Measurements from ENCODE around the gene TMTC3.

TMTC3 gene

DNA sequence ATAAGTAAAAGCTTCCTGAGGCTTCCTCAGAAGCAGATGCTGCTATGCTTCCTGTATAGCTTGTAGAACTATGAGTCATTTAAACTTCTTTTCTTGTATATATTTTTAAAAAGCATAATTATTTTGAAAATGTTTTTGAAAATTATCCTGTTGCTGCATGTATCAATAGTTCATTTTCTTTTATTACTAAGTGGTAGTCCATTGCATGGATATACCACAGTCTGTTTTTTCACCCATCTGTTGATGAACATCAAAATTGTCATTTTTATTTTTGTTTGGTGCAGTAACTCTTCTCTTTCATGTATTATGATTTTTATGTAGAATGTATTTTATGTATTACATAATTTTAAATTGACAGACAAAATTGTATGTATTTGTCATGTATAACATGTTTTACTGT lies 81.4 kb downstream of the TMTC3 start:
- H3K4me3 ChIP-seq (ENCODE audit: extremely low read depth, insufficient read depth, low read length, poor library complexity, severe bottlenecking): no peak overlapping the region
- H3K4me1 ChIP-seq (ENCODE audit: control insufficient read depth, insufficient read depth, low read length, poor library complexity, severe bottlenecking): no peaks in the 10 kb centered on the region
- no peak overlapping the region for H3K27ac ChIP-seq (ENCODE audit: low read depth, low read length, severe bottlenecking)
- H3K36me3 ChIP-seq (ENCODE audit: control insufficient read depth, insufficient read depth, low read length): no peaks in the 10 kb centered on the region
- H3K9me3 ChIP-seq (ENCODE audit: control insufficient read depth, low read length): no peaks in the 10 kb centered on the region

DNA sequence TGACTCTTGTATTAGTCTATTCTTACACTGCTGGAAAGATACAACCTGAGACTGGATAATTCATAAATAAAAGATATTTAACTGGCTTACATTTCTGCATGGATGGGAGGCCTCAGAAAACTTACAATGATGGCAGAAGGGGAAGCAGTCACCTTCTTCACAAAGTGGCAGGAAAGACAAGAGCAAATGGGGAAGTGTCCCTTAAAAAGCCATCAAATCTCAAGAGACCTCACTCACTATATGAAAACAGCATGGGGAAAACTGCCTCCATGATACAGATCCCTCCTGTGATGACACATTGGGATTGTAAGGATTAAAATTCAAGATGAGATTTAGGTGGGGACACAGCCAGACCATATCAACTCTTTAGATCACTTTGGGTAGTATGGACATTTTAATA lies 83.7 kb downstream of the TMTC3 start:
- H3K4me3 ChIP-seq (ENCODE audit: extremely low read depth, insufficient read depth, low read length, poor library complexity, severe bottlenecking): no peak overlapping the region
- no peaks in the 10 kb centered on the region for H3K36me3 ChIP-seq (ENCODE audit: control insufficient read depth, insufficient read depth, low read length)
- no peak overlapping the region for H3K27ac ChIP-seq (ENCODE audit: low read depth, low read length, severe bottlenecking)
- no peaks in the 10 kb centered on the region for H3K9me3 ChIP-seq (ENCODE audit: control insufficient read depth, low read length)
- no peaks in the 10 kb centered on the region for H3K4me1 ChIP-seq (ENCODE audit: control insufficient read depth, insufficient read depth, low read length, poor library complexity, severe bottlenecking)

DNA sequence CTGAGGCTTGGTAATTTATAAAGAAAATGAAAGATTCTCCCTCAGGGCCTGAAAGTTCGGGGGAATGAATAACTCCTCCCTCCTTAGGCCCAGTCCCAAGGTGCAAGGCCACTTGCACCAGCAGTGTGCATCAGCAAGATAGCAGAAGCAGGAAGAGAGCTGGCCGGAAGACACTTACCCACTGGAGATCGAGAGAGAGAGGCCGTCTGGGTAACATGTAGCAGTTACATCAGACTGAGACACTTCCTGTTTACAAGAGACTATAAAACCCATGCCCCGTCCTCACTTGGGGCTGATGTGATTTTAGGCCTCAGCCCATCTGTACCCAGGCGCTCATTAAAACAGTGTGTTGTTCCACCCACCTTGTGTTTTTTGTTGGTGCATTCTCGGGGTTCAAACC lies 85.2 kb downstream of the TMTC3 start:
- H3K9me3 ChIP-seq (ENCODE audit: control insufficient read depth, low read length): no peaks in the 10 kb centered on the region
- no peak overlapping the region for H3K4me3 ChIP-seq (ENCODE audit: extremely low read depth, insufficient read depth, low read length, poor library complexity, severe bottlenecking)
- H3K4me1 ChIP-seq (ENCODE audit: control insufficient read depth, insufficient read depth, low read length, poor library complexity, severe bottlenecking): no peaks in the 10 kb centered on the region
- H3K36me3 ChIP-seq (ENCODE audit: control insufficient read depth, insufficient read depth, low read length): no peaks in the 10 kb centered on the region
- no peak overlapping the region for H3K27ac ChIP-seq (ENCODE audit: low read depth, low read length, severe bottlenecking)
- 81 to 89% methylated on average over 3 to 7 of the region's 7 CpGs for WGBS, 2 experiments (ENCODE audit: insufficient coverage in 2 of 2)

DNA sequence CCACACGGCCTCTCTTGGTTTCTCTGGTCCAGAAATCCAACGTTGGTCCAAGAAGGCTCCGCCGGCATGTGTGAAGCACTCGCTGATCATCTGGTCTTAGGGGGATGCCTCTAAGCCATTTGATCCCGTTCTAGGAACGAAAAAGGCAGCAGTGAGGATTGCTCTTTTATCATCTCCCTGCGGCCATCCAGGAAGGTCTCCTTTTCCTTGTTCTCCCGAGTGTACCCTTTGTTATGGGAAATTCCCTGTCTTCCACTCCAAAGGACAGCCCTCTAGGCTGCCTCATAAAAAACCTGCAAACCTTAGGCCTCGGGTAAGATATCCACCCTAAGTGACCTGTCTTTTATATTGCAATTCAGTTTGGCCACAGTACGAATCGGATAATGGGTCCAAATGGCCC lies 85.8 kb downstream of the TMTC3 start:
- H3K27ac ChIP-seq (ENCODE audit: low read depth, low read length, severe bottlenecking): no peak overlapping the region
- H3K4me1 ChIP-seq (ENCODE audit: control insufficient read depth, insufficient read depth, low read length, poor library complexity, severe bottlenecking): no peaks in the 10 kb centered on the region
- no peaks in the 10 kb centered on the region for H3K36me3 ChIP-seq (ENCODE audit: control insufficient read depth, insufficient read depth, low read length)
- no peak overlapping the region for H3K4me3 ChIP-seq (ENCODE audit: extremely low read depth, insufficient read depth, low read length, poor library complexity, severe bottlenecking)
- 87 to 88% methylated on average over 12 of the region's 12 CpGs for WGBS, 2 experiments (ENCODE audit: insufficient coverage in 2 of 2)
- no peaks in the 10 kb centered on the region for H3K9me3 ChIP-seq (ENCODE audit: control insufficient read depth, low read length)

DNA sequence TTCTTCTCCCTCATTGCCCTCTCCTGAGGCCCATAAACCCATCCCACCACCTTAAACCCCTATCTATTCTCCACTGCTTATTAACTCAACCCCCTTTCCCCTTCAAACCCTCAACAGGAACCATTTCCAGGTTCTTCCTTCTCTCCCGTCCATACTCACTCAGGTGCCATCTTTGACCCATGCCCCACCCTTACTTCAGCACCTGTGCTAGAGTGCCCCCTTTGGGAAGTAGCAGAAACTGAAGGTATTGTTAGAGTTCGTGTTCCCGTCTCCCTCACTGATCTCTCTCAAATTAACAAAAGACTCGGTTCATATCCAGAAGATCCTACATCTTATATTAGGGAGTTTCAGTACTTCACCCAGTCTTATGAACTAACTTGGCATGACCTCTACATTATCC lies 86.6 kb downstream of the TMTC3 start:
- H3K36me3 ChIP-seq (ENCODE audit: control insufficient read depth, insufficient read depth, low read length): no peaks in the 10 kb centered on the region
- no CpG with 5 or more reads among the region's 4 CpGs for WGBS, 2 experiments (ENCODE audit: insufficient coverage in 2 of 2)
- H3K9me3 ChIP-seq (ENCODE audit: control insufficient read depth, low read length): no peaks in the 10 kb centered on the region
- H3K27ac ChIP-seq (ENCODE audit: low read depth, low read length, severe bottlenecking): no peak overlapping the region
- H3K4me1 ChIP-seq (ENCODE audit: control insufficient read depth, insufficient read depth, low read length, poor library complexity, severe bottlenecking): no peaks in the 10 kb centered on the region
- no peak overlapping the region for H3K4me3 ChIP-seq (ENCODE audit: extremely low read depth, insufficient read depth, low read length, poor library complexity, severe bottlenecking)

DNA sequence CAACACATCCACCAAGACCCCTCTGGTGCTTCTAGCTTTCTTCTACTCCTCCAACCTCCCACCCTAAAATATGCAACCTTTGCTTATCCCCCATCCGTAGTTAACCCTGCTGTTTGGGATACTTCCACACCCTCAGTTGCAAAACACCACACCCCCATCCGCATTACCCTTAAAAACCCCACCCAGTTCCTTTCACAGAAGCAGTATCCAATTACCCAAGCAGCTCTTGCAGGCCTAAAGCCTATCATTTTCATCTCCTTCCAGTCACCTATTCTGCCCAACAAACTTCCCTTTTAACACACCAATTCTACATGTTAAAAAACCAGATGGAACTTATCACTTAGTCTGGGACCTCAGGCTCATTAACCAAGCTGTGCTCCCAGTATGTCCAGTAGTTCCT lies 88.2 kb downstream of the TMTC3 start:
- Histone ChIP-seq H3K9me3 (ENCODE audit: control insufficient read depth, low read length) (no peaks in the 10 kb centered on the region), H3K4me1 (ENCODE audit: control insufficient read depth, insufficient read depth, low read length, poor library complexity, severe bottlenecking) (no peaks in the 10 kb centered on the region), H3K27ac (ENCODE audit: low read depth, low read length, severe bottlenecking) (no peak overlapping the region), H3K4me3 (ENCODE audit: extremely low read depth, insufficient read depth, low read length, poor library complexity, severe bottlenecking) (no peak overlapping the region), H3K36me3 (ENCODE audit: control insufficient read depth, insufficient read depth, low read length) (no peaks in the 10 kb centered on the region)
- WGBS, 2 experiments (ENCODE audit: insufficient coverage in 2 of 2): 92 to 97% methylated on average over 2 of the region's 2 CpGs

DNA sequence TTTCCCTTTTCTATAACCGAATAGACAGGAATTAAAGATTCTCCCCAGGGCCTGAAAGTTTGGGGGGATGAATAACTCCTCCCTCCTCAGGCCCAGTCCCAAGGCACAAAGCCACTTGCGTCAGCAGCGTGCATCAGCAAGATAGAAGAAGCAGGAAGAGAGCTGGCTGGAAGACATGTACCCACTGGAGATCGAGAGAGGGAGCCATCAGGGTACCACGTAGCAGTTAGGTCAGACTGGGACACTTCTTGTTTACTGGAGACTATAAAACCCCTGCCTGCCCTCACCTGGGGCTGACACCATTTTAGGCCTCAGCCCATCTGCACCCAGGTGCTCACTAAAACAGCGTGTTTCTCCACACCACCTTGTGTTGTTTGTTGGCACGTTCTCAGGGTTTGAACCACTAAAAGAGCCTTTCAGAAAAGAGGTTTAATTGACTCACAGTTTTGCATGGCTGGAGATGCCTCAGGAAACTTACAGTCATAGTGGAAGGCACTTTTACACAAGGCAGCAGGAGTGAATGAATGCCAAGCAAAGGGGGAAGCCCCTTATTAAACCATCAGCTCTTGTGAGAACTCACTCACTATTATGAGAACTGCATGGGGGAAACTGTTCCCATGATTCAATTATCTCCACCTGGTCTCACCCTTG lies 93.2 kb downstream of the TMTC3 start:
- WGBS, 2 experiments (ENCODE audit: insufficient coverage in 2 of 2): 80 to 93% methylated on average over 4 to 6 of the region's 7 CpGs
- H3K36me3 ChIP-seq (ENCODE audit: control insufficient read depth, insufficient read depth, low read length): no peaks in the 10 kb centered on the region
- H3K27ac ChIP-seq (ENCODE audit: low read depth, low read length, severe bottlenecking): no peak overlapping the region
- no peaks in the 10 kb centered on the region for H3K9me3 ChIP-seq (ENCODE audit: control insufficient read depth, low read length)
- H3K4me1 ChIP-seq (ENCODE audit: control insufficient read depth, insufficient read depth, low read length, poor library complexity, severe bottlenecking): peaks cover 4% of the 10 kb centered on the region
- H3K4me3 ChIP-seq (ENCODE audit: extremely low read depth, insufficient read depth, low read length, poor library complexity, severe bottlenecking): no peak overlapping the region

DNA sequence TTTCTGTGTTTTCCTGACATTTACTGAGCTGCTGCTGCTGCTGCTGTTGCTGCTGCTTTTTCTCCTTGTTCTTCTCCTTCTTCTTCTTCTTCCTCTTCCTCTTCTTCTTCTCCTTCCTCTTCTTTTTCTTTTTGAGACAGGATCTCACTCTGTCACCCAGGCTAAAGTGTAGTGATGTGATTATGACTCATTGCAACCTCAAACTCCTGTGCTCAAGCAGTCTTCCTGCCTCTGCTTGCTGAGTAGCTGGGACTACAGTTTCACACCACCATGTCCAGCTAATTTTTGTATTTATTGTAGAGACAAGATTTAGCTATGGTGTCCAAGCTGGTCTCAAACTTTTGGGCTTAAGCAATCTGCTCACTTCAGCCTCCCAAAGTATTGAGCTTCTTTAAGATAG lies 95.8 kb downstream of the TMTC3 start:
- Histone ChIP-seq H3K27ac (ENCODE audit: low read depth, low read length, severe bottlenecking) (peak overlapping the region; percentile 45), H3K9me3 (ENCODE audit: control insufficient read depth, low read length) (no peaks in the 10 kb centered on the region), H3K4me3 (ENCODE audit: extremely low read depth, insufficient read depth, low read length, poor library complexity, severe bottlenecking) (no peak overlapping the region), H3K36me3 (ENCODE audit: control insufficient read depth, insufficient read depth, low read length) (no peaks in the 10 kb centered on the region), H3K4me1 (ENCODE audit: control insufficient read depth, insufficient read depth, low read length, poor library complexity, severe bottlenecking) (peaks cover 6% of the 10 kb centered on the region)

DNA sequence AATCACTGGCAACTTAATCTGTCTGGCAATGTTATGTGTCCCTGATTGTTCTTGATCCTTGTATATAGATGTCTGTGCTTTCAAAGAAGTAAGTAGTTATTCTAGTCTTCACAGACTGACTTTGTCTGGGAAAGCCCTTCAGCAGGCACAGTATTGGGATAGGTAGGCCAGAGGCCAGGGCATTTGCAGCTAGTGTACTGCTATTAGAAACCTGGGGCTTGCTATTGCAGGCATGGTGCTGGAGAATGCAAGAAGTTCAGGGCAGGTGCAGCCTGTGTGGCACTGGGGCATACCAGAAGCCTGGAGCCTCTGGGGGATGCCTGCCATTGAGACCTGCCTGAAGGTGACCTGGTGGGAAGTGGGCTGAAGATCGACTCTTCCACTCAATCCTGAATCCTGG lies 96.3 kb downstream of the TMTC3 start:
- Histone ChIP-seq H3K9me3 (ENCODE audit: control insufficient read depth, low read length) (no peaks in the 10 kb centered on the region), H3K36me3 (ENCODE audit: control insufficient read depth, insufficient read depth, low read length) (no peaks in the 10 kb centered on the region), H3K4me3 (ENCODE audit: extremely low read depth, insufficient read depth, low read length, poor library complexity, severe bottlenecking) (no peak overlapping the region), H3K27ac (ENCODE audit: low read depth, low read length, severe bottlenecking) (peak overlapping the region; percentile 45), H3K4me1 (ENCODE audit: control insufficient read depth, insufficient read depth, low read length, poor library complexity, severe bottlenecking) (peaks cover 6% of the 10 kb centered on the region)
- no CpG with 5 or more reads among the region's 1 CpG for WGBS, 2 experiments (ENCODE audit: insufficient coverage in 2 of 2)

DNA sequence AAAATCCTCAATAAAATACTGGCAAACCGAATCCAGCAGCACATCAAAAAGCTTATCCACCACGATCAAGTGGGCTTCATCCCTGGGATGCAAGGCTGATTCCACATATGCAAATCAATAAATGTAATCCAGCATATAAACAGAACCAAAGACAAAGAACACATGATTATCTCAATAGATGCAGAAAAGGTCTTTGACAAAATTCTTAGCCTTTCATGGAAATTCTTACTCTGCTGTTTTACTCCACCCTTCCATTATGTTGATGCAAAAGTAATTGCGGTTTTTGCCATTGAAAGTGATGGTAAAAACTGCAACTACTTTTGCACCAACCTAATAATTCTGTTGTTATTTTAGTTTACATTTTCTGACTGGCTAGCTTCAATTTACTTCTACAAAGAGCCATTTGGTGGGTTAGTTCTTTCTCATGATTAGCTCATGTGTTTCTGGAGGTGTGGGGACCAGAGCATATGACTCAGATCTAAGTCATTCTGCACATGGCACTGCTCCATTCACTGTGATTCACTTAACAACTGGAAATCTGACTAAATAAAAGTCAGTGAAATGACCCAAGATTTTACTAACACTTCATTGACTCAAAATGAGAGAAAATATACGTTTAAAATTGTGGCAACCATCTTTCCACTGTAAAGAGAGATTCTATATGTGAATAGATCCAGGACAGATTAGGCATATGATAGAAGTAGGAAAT lies 99.9 kb downstream of the TMTC3 start:
- H3K4me1 ChIP-seq (ENCODE audit: control insufficient read depth, insufficient read depth, low read length, poor library complexity, severe bottlenecking): peaks cover 15% of the 10 kb centered on the region
- H3K27ac ChIP-seq (ENCODE audit: low read depth, low read length, severe bottlenecking): no peak overlapping the region
- H3K9me3 ChIP-seq (ENCODE audit: control insufficient read depth, low read length): no peaks in the 10 kb centered on the region
- H3K4me3 ChIP-seq (ENCODE audit: extremely low read depth, insufficient read depth, low read length, poor library complexity, severe bottlenecking): no peak overlapping the region
- 80% methylated on average over 1 of the region's 4 CpGs; no CpG with 5 or more reads in 1 of the 2 experiments for WGBS, 2 experiments (ENCODE audit: insufficient coverage in 2 of 2)
- H3K36me3 ChIP-seq (ENCODE audit: control insufficient read depth, insufficient read depth, low read length): no peaks in the 10 kb centered on the region

DNA sequence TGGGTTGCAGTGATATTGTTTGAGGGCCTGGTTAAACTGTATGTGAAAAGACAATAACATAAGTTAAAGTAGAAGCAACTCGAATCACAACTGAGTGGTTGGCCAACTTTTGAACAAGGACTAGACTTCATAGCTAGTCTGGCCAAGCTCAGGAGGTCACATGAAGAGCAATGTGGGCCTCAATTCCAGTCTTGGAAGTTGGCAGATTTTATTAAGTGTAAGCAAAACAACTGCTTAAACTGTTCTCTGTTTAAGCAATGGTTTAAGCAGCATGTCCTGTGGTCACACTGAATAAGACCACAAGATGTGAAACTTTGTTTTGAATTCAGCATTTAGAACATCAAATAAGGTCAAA lies 100.4 kb downstream of the TMTC3 start:
- Histone ChIP-seq H3K4me3 (ENCODE audit: extremely low read depth, insufficient read depth, low read length, poor library complexity, severe bottlenecking) (no peak overlapping the region), H3K27ac (ENCODE audit: low read depth, low read length, severe bottlenecking) (no peak overlapping the region), H3K36me3 (ENCODE audit: control insufficient read depth, insufficient read depth, low read length) (no peaks in the 10 kb centered on the region), H3K9me3 (ENCODE audit: control insufficient read depth, low read length) (no peaks in the 10 kb centered on the region), H3K4me1 (ENCODE audit: control insufficient read depth, insufficient read depth, low read length, poor library complexity, severe bottlenecking) (peaks cover 15% of the 10 kb centered on the region)
- WGBS, 2 experiments (ENCODE audit: insufficient coverage in 2 of 2): 70 to 92% methylated on average over 1 of the region's 1 CpG
